ENCODE measurements around the gene UTS2R.
A peak's percentile ranks its signal among the peaks of the same experiment; 100 is the strongest.

GRCh38 chr17:82418001-82418986 lies 46.7 kb downstream of the UTS2R start, which contains the start of the genes HEXD and OGFOD3:
- TF ChIP-seq POLR2A (IDR thresholded peaks at IDR 0.05; ENCODE audit: low read length) (peak; percentile 61), GATA1 (IDR thresholded peaks at IDR 0.05; ENCODE audit: low read depth, low read length) (no peak)

Measured in erythroblast (primary cell).